ENCODE results near the gene MCCD1.
"Not testable (repeated sequence)": the region's sequence is repeated elsewhere in the genome, so short reads cannot be mapped to it uniquely, and the experiment has no call there.

Gene MCCD1

DNA sequence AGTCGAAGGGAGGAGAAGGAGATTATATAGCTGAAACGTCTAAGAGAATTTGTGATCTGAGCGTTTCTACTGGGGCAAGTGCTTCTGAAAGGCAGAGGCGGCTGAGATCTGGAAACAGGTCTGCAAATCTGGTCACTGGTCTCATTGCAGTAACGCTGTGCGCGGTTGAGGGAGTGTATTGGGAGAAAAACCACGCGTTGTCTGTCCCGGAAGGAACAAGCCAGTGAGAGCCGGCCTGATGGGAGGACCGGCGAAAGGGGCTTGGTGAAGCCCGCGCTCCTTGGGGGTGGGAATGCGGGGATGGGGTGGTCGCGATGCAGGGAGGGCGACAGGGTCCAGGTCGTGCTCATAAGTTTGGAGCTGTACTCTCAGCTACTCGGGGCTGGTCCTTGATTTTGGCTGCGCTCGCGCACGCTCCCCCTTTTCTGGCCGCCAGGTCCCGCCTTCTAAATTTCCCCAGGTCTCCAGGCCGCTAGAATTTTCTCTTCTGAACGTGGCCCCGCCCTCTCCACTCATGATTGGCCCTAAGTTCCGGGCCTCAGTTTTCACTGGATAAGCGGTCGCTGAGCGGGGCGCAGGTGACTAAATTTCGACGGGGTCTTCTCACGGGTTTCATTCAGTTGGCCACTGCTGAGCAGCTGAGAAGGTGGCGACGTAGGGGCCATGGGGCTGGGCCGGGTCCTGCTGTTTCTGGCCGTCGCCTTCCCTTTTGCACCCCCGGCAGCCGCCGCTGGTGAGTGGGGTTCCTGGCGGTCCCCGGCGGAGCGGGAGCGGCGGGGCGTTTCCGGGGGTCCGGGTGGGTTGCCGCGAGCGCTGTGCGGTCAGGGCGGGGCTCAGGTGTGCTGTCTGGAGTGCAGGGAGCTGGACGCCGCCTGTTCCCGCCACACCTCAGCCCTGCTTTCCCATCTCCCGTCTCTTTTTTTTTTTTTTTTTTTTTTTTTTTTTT, 31.0 kb upstream of the MCCD1 start, which contains the start of gene MICB:
MICB (plus strand) TSS at position 615 of the 946 bp plus-strand sequence; CDS start at position 664, 49 bp downstream.
- H3K36me3 ChIP-seq (ENCODE audit: control insufficient read depth, insufficient read depth, low read length): no peaks in the 10 kb centered on the region
- H3K9ac ChIP-seq: no peak within 1 kb of the TSS
- TF ChIP-seq, protein P1, sequence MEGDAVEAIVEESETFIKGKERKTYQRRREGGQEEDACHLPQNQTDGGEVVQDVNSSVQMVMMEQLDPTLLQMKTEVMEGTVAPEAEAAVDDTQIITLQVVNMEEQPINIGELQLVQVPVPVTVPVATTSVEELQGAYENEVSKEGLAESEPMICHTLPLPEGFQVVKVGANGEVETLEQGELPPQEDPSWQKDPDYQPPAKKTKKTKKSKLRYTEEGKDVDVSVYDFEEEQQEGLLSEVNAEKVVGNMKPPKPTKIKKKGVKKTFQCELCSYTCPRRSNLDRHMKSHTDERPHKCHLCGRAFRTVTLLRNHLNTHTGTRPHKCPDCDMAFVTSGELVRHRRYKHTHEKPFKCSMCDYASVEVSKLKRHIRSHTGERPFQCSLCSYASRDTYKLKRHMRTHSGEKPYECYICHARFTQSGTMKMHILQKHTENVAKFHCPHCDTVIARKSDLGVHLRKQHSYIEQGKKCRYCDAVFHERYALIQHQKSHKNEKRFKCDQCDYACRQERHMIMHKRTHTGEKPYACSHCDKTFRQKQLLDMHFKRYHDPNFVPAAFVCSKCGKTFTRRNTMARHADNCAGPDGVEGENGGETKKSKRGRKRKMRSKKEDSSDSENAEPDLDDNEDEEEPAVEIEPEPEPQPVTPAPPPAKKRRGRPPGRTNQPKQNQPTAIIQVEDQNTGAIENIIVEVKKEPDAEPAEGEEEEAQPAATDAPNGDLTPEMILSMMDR (IDR thresholded peaks at IDR 0.05): no peak
- no peaks in the 10 kb centered on the region for H3K9me3 ChIP-seq (ENCODE audit: control insufficient read depth, low read length)
- H3K27ac ChIP-seq: no peak within 1 kb of the TSS
- H3K79me2 ChIP-seq: no peaks in the 10 kb centered on the region
- no peaks in the 10 kb centered on the region for H3K27me3 ChIP-seq (ENCODE audit: control insufficient read depth, insufficient read depth, low read length)
- no peaks in the 10 kb centered on the region for H3K4me1 ChIP-seq
- peak within 1 kb of the TSS; percentile 98 for H3K4me2 ChIP-seq (ENCODE audit: low read length)
- H2AFZ ChIP-seq: peak within 1 kb of the TSS; percentile 90
- H3K4me3 ChIP-seq (ENCODE audit: low read depth, low read length): peak within 1 kb of the TSS; percentile 69

DNA sequence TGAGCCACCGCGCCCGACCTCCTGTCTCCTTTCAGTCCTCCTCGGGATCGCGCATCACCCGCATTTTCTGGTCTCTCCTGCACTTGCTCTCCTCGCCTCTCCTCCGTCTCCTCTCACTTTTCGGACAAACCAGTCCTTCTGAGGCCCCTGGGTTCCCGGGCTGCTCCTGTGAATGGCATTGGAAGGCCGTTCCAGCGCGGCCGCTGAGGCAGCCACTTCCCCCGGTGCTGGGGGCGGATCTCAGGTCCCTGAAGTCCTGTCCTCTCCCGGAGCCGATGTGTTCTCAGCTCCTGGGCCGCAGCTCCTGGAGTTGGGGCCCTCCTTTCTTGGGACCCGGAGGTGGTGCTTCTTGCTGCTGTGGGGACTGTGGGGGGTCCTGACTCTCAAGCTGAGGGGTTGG, 30.0 kb upstream of the MCCD1 start:
- H2AFZ ChIP-seq: peak overlapping the region; percentile 72
- peak overlapping the region; percentile 38 for H3K4me2 ChIP-seq (ENCODE audit: low read length)
- H3K36me3 ChIP-seq (ENCODE audit: control insufficient read depth, insufficient read depth, low read length): no peaks in the 10 kb centered on the region
- H3K9ac ChIP-seq: no peak overlapping the region
- peak overlapping the region; percentile 14 for H3K4me3 ChIP-seq (ENCODE audit: low read depth, low read length)
- no peak overlapping the region for H3K27ac ChIP-seq
- no peaks in the 10 kb centered on the region for H3K9me3 ChIP-seq (ENCODE audit: control insufficient read depth, low read length)
- H3K79me2 ChIP-seq: no peaks in the 10 kb centered on the region
- H3K4me1 ChIP-seq: no peaks in the 10 kb centered on the region
- TF ChIP-seq, protein P1 (IDR thresholded peaks at IDR 0.05): no peak
- no peaks in the 10 kb centered on the region for H3K27me3 ChIP-seq (ENCODE audit: control insufficient read depth, insufficient read depth, low read length)

DNA sequence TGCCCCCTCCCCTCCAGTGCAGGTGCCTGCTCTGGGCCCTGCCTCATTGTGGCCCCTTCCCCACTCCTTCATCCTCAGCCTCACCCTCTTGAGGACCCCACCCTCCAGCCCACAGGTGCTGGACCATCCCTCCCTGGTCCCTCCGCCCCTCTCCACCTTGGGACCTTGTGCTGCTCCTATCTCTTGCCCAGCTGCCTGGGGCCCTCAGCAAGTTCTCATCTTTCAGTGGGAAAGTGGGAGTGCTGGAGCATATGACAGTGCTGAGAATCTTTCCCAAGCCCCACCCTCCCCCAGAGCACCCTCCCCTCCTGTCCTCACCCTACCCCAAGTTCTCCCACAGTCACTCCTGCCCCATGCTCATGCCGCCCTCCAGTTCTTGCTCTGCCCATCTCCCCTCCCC, 29.1 kb upstream of the MCCD1 start:
- H3K79me2 ChIP-seq; H3K4me1 ChIP-seq; H3K27me3 ChIP-seq (ENCODE audit: control insufficient read depth, insufficient read depth, low read length); H3K4me3 ChIP-seq (ENCODE audit: low read depth, low read length); H3K4me2 ChIP-seq (ENCODE audit: low read length); H3K9ac ChIP-seq; H3K9me3 ChIP-seq (ENCODE audit: control insufficient read depth, low read length); H3K27ac ChIP-seq; H3K36me3 ChIP-seq (ENCODE audit: control insufficient read depth, insufficient read depth, low read length); H2AFZ ChIP-seq: not testable (repeated sequence)

DNA sequence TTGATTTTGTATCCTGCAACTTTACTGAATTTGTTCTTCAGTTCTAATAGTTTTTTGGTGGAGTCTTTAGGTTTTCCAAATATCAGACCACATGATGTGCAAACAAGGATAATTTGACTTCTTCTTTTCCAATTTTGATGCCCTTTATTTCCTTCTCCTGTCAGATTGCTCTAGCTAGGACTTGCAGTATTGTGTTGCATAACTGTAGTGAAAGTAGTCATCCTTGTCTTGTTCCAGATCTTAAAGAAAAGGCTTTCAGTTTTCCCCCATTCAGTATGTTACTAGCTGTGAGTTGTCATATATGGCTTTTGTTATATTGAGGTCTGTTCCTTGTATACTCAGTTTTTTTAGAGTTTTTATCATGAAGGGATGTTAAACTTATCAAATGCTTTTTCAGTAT, 26.2 kb upstream of the MCCD1 start:
- Histone ChIP-seq H3K79me2 (no peaks in the 10 kb centered on the region), H3K9ac (no peak overlapping the region), H3K4me2 (ENCODE audit: low read length) (no peak overlapping the region), H3K4me1 (no peaks in the 10 kb centered on the region), H3K9me3 (ENCODE audit: control insufficient read depth, low read length) (no peaks in the 10 kb centered on the region), H3K27me3 (ENCODE audit: control insufficient read depth, insufficient read depth, low read length) (no peaks in the 10 kb centered on the region), H3K36me3 (ENCODE audit: control insufficient read depth, insufficient read depth, low read length) (no peaks in the 10 kb centered on the region), H2AFZ (no peak overlapping the region), H3K27ac (no peak overlapping the region), H3K4me3 (ENCODE audit: low read depth, low read length) (no peak overlapping the region)
- TF ChIP-seq, protein P1 (IDR thresholded peaks at IDR 0.05): no peak

DNA sequence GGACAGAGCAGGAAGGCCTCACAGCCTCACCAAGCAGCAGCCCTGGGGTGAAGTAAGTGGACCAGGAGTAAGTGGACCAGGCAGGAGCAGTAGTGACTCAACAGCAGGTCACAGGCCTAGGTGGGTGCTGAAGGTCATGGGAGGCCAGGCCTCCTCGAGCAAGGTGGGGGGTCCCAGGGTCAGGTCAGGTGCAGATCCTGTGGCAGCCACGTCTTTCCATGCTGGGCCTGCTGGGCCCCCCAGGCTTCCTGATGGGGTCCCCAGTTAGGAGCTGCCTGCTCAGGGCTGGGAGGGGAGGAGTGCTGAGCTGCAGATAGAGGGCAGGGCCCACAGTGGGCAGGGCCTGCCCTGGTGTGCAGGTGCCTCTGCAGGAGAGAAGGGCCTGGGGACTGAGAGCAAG, 19.7 kb upstream of the MCCD1 start:
- H3K36me3 ChIP-seq (ENCODE audit: control insufficient read depth, insufficient read depth, low read length); H3K4me1 ChIP-seq; H3K4me3 ChIP-seq (ENCODE audit: low read depth, low read length); H3K27me3 ChIP-seq (ENCODE audit: control insufficient read depth, insufficient read depth, low read length); H3K9ac ChIP-seq; H3K27ac ChIP-seq; H3K9me3 ChIP-seq (ENCODE audit: control insufficient read depth, low read length); H3K4me2 ChIP-seq (ENCODE audit: low read length); H3K79me2 ChIP-seq; H2AFZ ChIP-seq: not testable (repeated sequence)

All from parathyroid adenoma (tissue), 2 donors.